ENCODE data around the gene MTREX.

DNA sequence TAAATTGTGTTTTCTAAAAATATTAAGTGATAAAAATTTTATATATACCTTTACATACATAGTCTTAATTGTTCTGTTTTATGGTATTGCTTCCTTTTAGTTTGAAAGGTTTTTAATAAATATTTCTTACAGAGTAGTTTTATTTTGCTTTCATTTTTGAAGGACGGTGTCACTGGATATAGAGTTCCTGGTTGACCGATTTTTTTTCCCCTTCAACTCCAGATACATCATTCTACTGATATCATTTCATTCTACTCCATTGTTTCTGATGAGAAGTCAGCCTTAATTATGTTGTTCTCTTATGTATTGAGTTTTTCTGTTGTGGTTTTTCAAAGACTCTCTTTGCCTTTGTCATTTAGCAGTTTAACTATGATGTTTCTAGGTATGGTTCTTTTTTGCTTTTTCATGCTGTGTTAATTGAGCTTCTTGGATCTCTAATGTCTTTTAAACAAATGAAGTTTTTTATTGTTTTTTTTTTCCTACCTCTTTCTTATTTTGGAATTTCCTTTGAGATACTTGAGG, 30.4 kb downstream of the MTREX start:
- TF ChIP-seq, protein P1, sequence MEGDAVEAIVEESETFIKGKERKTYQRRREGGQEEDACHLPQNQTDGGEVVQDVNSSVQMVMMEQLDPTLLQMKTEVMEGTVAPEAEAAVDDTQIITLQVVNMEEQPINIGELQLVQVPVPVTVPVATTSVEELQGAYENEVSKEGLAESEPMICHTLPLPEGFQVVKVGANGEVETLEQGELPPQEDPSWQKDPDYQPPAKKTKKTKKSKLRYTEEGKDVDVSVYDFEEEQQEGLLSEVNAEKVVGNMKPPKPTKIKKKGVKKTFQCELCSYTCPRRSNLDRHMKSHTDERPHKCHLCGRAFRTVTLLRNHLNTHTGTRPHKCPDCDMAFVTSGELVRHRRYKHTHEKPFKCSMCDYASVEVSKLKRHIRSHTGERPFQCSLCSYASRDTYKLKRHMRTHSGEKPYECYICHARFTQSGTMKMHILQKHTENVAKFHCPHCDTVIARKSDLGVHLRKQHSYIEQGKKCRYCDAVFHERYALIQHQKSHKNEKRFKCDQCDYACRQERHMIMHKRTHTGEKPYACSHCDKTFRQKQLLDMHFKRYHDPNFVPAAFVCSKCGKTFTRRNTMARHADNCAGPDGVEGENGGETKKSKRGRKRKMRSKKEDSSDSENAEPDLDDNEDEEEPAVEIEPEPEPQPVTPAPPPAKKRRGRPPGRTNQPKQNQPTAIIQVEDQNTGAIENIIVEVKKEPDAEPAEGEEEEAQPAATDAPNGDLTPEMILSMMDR (IDR thresholded peaks at IDR 0.05; ENCODE audit: insufficient read depth, low read depth, low read length): no peak
- no peak for TF ChIP-seq EZH2 (IDR thresholded peaks at IDR 0.05; ENCODE audit: insufficient read depth, low read length)
